Measurements from ENCODE around the gene HDHD2. TPM values are rescaled to one million over a fixed set of nuclear protein-coding genes. Genes with fewer than 3 reads are reported as not detected.

Gene HDHD2
- total and polyA plus RNA-seq, 12 donors = 23.5 to 100 (median 62.5) TPM

GRCh38 chr18:47168913-47169312 lies 18.6 kb upstream of the HDHD2 start:
- intact Hi-C loops (cut with DNase I) = no loop called here
- DNase-seq = no peak
- Histone ChIP-seq H3K4me1 (replicated peaks in 1 of 2) (peaks cover 0 to 3% of the 10 kb centered on the region in 2 donors), H3K4me3 (no peak overlapping the region), H3K27ac (no peak overlapping the region), H3K27me3 (no peaks in the 10 kb centered on the region), H3K36me3 (replicated peaks in 1 of 2) (no peaks in the 10 kb centered on the region), H3K9me3 (replicated peaks in 1 of 3) (no peaks in the 10 kb centered on the region)
- WGBS, 4 donors = 83 to 96% (median 90%) methylated on average over 1 of the region's 1 CpG
- no peak for TF ChIP-seq POLR2A (IDR thresholded peaks at IDR 0.05)
- TF ChIP-seq, protein P1, sequence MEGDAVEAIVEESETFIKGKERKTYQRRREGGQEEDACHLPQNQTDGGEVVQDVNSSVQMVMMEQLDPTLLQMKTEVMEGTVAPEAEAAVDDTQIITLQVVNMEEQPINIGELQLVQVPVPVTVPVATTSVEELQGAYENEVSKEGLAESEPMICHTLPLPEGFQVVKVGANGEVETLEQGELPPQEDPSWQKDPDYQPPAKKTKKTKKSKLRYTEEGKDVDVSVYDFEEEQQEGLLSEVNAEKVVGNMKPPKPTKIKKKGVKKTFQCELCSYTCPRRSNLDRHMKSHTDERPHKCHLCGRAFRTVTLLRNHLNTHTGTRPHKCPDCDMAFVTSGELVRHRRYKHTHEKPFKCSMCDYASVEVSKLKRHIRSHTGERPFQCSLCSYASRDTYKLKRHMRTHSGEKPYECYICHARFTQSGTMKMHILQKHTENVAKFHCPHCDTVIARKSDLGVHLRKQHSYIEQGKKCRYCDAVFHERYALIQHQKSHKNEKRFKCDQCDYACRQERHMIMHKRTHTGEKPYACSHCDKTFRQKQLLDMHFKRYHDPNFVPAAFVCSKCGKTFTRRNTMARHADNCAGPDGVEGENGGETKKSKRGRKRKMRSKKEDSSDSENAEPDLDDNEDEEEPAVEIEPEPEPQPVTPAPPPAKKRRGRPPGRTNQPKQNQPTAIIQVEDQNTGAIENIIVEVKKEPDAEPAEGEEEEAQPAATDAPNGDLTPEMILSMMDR (IDR thresholded peaks at IDR 0.05) = no peak

- TF ChIP-seq, protein P1 (IDR thresholded peaks at IDR 0.05) = no peak
- no peak for TF ChIP-seq POLR2A (IDR thresholded peaks at IDR 0.05)
- DNase-seq = no peak
- intact Hi-C loops (cut with DNase I) = no loop called here
- no peaks in the 10 kb centered on the region for H3K9me3 ChIP-seq (replicated peaks in 1 of 3)
- H3K4me1 ChIP-seq (replicated peaks in 1 of 2) = peaks cover 0 to 2% of the 10 kb centered on the region in 2 donors
- H3K27ac ChIP-seq = no peak overlapping the region
- no peaks in the 10 kb centered on the region for H3K27me3 ChIP-seq
- no peak overlapping the region for H3K4me3 ChIP-seq
- no peaks in the 10 kb centered on the region for H3K36me3 ChIP-seq (replicated peaks in 1 of 2)
Measured at GRCh38 chr18:47168509-47168908, 18.2 kb upstream of the HDHD2 start.

- no peak for DNase-seq
- TF ChIP-seq POLR2A (IDR thresholded peaks at IDR 0.05) = no peak
- TF ChIP-seq, protein P1 (IDR thresholded peaks at IDR 0.05) = no peak
- Histone ChIP-seq H3K27me3 (no peaks in the 10 kb centered on the region), H3K4me3 (no peak overlapping the region), H3K27ac (no peak overlapping the region), H3K4me1 (replicated peaks in 1 of 2) (peaks cover 0 to 9% of the 10 kb centered on the region in 2 donors), H3K9me3 (replicated peaks in 1 of 3) (no peaks in the 10 kb centered on the region), H3K36me3 (replicated peaks in 1 of 2) (no peaks in the 10 kb centered on the region)
- intact Hi-C loops (cut with DNase I) = no loop called here
- WGBS, 4 donors = 69 to 77% (median 71%) methylated on average over 2 of the region's 2 CpGs
Measured at GRCh38 chr18:47166294-47166693, 16.0 kb upstream of the HDHD2 start.

- Histone ChIP-seq H3K27ac (no peak overlapping the region), H3K4me3 (no peak overlapping the region), H3K36me3 (replicated peaks in 1 of 2) (no peaks in the 10 kb centered on the region), H3K9me3 (replicated peaks in 1 of 3) (no peaks in the 10 kb centered on the region), H3K4me1 (replicated peaks in 1 of 2) (peaks cover 0 to 9% of the 10 kb centered on the region in 2 donors), H3K27me3 (no peaks in the 10 kb centered on the region)
- WGBS, 4 donors = 64 to 69% (median 68%) methylated on average over 5 of the region's 5 CpGs
- intact Hi-C loops (cut with DNase I) = no loop called here
- TF ChIP-seq, protein P1 (IDR thresholded peaks at IDR 0.05) = no peak
- no peak for DNase-seq
Measured at GRCh38 chr18:47163241-47163640, 12.9 kb upstream of the HDHD2 start.
